Activated CD4-positive, alpha-beta T cell treated with anti-CD3 and anti-CD28 coated beads, Interleukin-2, amount 50 U/mL, for 24 hours (primary cell): Measurements from ENCODE around the gene UNC45B.
"Not testable (repeated sequence)": the region's sequence is repeated elsewhere in the genome, so short reads cannot be mapped to it uniquely, and the experiment has no call there.

ENCODE experiments used
- DNase-seq, 2 donors: peaks; one replicate each; pipeline ENCODE4 v3.0.0-alpha.2; 2020; ENCODE audit warnings: low read depth in 1 of 2, low spot score in 1 of 2

The UNC45B gene

DNA sequence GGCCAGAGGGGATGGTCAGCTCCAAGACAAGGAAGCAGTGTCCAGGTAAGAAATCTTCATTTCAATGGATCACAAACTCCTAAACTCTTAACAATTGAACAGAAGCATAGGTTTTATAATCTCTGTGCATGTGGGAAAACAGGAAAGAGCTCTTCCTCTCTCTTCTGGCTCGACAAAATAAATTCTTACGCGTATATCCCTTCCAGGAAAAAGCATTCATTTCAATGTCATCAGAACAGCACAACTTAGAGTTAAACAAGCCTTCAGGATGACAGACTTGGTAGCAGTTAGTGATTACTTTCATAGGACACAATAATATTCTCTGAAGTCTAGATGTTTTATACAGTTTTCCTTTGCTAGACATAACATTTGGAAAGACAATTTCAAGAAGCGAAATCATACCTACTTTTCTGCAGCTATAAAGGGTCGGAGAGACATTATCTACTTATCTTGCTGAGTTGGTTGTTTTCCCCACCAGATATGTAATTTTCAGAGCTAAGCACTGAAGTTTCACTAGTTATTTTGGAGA, 65.9 kb downstream of the UNC45B start:
- no peak for DNase-seq

DNA sequence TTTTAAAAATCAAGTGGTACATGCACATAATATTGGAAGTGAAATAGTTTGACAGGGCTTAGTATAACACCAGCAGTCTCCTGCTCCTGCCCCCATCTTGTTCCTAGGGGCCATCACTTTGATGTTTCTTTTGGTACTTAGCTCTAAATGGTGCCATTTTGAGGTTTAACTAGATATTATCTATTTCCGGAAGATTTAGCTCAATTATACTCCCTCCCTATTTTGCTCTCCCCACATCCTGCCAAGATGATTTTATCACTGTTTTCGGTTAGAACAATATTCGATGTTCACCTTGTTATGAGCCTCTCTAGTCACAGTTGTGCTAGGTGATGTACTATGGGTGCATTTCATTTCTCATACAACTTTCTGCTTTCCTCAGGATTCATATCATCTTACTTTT, 66.6 kb downstream of the UNC45B start:
- peak in 1 of 2 donors; percentile 31 for DNase-seq

DNA sequence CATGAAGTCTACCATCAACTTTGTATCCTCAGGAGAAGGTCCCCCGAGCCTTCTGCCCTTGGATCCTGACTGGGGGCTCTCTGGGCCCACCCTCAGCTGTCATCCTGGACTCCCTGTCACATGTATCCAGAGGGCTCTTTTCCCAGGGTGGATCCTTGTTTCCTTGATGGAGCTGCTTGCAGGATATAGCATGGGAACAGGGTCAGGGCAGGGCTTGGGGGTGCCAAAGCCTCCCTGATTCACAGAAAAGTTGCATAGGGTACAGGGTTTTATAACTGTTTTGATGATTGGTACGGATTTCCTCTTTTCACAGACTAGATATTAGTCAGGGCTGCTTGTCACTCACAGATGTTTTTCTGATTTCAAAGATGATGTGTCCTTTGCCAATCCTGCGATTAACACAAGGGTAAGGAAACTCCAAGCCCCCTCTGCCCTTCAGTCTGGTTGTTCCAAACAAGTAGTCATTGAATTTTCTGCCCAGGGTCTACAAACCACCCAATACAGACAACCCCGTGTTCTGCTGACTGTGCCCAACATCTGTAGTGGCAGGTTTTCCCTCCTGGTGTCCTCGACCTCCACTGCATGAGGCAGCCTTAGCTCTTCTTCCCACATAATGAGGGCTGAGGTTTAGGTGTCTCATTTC, 67.1 kb downstream of the UNC45B start:
- no peak for DNase-seq

- no peak for DNase-seq
These were observed 69.5 kb downstream of the UNC45B start for GRCh38 chr17:35217107-35217506.

GRCh38 chr17:35218915-35219314, 71.3 kb downstream of the UNC45B start:
- no peak for DNase-seq

DNA sequence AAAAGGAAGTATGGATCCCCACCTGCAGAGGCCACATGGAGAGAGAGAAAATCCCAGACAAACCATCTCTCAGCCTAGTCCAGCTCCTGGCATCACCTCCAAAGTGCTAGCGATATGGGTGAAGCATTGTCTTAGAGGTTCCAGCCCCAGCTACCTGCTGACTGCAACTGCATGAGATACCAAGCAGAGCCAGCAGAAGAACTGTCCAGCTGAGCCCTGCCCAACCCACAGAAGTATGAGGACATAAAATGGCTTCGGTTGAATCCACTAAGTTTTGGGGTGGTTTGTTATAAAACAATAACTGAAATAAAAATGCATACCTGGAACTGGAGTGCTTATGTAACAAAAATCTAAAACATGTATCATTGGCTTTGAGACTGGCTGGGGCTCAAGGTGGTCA, 74.8 kb downstream of the UNC45B start:
- no peak for DNase-seq

- no peak for DNase-seq
These were observed 76.8 kb downstream of the UNC45B start for GRCh38 chr17:35224436-35224835.

DNA sequence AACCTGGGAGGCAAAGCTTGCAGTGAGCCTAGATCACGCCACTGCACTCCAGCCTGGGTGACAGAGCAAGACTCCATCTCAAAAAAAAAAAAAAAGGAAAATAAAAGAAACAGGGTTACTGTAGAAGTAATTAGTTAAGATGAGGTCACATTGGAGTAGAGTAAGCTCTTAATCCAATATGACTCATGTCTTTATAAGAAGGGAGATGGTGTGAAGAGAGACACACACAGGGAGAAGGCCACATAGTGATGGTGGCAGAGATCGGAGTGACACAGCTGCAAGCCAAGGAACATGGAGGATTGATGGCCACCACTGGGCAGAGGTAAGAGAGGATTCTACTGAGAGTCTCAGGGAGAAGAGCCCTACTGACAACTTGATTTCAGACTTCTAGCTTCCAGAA, 79.9 kb downstream of the UNC45B start:
- DNase-seq, result no peak

GRCh38 chr17:35229638-35230037, 82.0 kb downstream of the UNC45B start:
- DNase-seq, result no peak

GRCh38 chr17:35234315-35234714, 86.7 kb downstream of the UNC45B start:
- DNase-seq, result not testable (repeated sequence)

DNA sequence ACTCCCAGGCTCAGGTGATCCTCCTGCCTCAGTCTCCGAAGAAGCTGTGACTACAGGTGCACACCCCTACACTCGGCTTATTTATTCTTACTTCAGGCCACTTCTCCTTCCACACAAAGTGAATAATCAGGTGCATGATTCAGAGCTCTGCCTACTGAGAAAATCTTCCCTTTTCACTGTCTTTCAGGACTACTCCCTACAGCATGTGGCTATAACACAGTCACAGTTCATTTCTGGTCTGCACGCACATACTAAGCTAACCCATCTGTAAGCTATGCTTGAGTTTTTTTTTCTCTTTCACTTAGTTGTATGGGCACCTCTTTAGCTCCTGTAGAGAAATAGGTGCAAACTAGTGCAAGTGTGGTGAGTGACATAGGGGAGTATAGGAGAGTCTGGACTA, 87.7 kb downstream of the UNC45B start:
- DNase-seq, result no peak

DNA sequence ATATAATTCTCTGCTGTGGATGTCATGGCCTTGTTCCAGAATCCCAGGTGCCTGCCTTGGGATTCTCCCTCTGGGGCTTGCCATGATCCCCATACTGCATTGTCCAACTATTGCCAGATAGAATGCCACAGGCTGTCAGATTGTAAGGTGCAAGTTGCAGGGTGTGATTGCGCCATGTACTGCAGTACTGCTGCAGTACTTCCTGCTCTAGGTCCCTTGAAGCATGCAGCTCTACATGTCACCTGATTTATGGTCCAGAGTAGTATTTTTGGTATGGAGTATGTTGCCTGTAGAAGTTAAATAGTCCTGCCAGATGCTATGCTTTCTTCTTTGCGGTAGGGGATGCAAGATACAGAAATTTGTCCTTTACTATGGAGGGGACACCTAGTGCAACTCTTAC, 88.3 kb downstream of the UNC45B start:
- no peak for DNase-seq

GRCh38 chr17:35236821-35237220, 89.2 kb downstream of the UNC45B start:
- no peak for DNase-seq

- DNase-seq, result no peak
These were observed 91.2 kb downstream of the UNC45B start for GRCh38 chr17:35238821-35239220.
